HG02943 (cell line): ENCODE measurements around the gene RREB1.

Experiments
- ATAC-seq: cut with Tn5 transposase; IDR thresholded peaks from one replicate; pipeline ENCODE4 v1.9.1; 2021; ENCODE audit warnings: mild to moderate bottlenecking, low read depth, moderate library complexity; ENCODE audit not compliant: unreplicated experiment

The RREB1 gene

GRCh38 chr6:7088076-7088742, 19.6 kb upstream of the RREB1 start:
- ATAC-seq, result no peak

GRCh38 chr6:7098993-7099392, 8.8 kb upstream of the RREB1 start:
- ATAC-seq, result no peak

- no peak for ATAC-seq
These were observed 7.5 kb upstream of the RREB1 start for GRCh38 chr6:7100072-7100752.

- ATAC-seq, result no peak
These were observed 7.0 kb upstream of the RREB1 start for GRCh38 chr6:7100753-7101081.

GRCh38 chr6:7101290-7101689, 6.5 kb upstream of the RREB1 start:
- no peak for ATAC-seq

GRCh38 chr6:7104752-7105151, 3.0 kb upstream of the RREB1 start:
- no peak for ATAC-seq

- no peak for ATAC-seq
These were observed 1.5 kb upstream of the RREB1 start for GRCh38 chr6:7106215-7106751.

- peak; percentile 32 for ATAC-seq
These were observed 796 bp upstream of the RREB1 start for GRCh38 chr6:7106752-7107577.

GRCh38 chr6:7108196-7108963, 619 bp downstream of the RREB1 start:
- ATAC-seq, result peak; percentile 3

- no peak for ATAC-seq
These were observed 1.4 kb downstream of the RREB1 start for GRCh38 chr6:7108964-7109836.

- ATAC-seq, result no peak
These were observed 2.5 kb downstream of the RREB1 start for GRCh38 chr6:7110092-7110792.

- ATAC-seq, result no peak
These were observed 3.4 kb downstream of the RREB1 start for GRCh38 chr6:7111095-7111690.

GRCh38 chr6:7112171-7112570, 4.4 kb downstream of the RREB1 start:
- no peak for ATAC-seq

GRCh38 chr6:7112741-7113313, 5.1 kb downstream of the RREB1 start:
- ATAC-seq, result no peak

GRCh38 chr6:7114744-7115458, 7.1 kb downstream of the RREB1 start:
- ATAC-seq, result no peak

- no peak for ATAC-seq
These were observed 7.9 kb downstream of the RREB1 start for GRCh38 chr6:7115543-7116231.

- ATAC-seq, result no peak
These were observed 11.6 kb downstream of the RREB1 start for GRCh38 chr6:7119272-7119801.
